Measurements from ENCODE around the gene MAB21L3. TPM values are rescaled to one million over a fixed set of nuclear protein-coding genes. Genes with fewer than 3 reads are reported as not detected.

MAB21L3 gene
- total RNA-seq, 1 donor from 2014 or later: 0.34 TPM

DNA sequence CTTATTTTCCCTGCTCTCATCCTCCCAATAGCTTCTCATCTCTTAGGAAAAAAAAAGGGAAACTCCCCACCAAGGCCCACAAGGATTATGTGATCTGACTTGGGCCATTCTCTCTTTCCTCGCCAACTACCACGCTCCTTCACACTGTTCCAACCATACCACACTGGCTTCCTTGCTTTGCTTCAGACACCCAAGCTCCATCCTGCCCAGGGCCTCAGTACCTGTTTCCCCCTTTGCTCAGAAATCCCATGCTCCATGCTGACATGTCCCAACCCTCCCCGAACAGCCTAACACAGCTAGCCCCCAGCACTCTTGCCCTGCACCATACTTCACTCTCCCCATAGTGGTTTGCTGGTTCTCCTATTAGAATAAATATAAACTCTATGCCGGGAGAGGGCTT lies 39.2 kb downstream of the MAB21L3 start:
- H3K36me3 ChIP-seq (ENCODE audit: insufficient read depth, low read length): no peaks in the 10 kb centered on the region
- Mint-ChIP-seq H3K9me3 (ENCODE audit: unreplicated experiment) (peaks cover 5% of the 10 kb centered on the region), H3K4me3 (ENCODE audit: unreplicated experiment) (no peak overlapping the region), H3K27ac (ENCODE audit: unreplicated experiment) (no peak overlapping the region), H3K36me3 (ENCODE audit: low read depth, unreplicated experiment) (peaks cover 1% of the 10 kb centered on the region), H3K27me3 (ENCODE audit: low read depth, unreplicated experiment) (no peaks in the 10 kb centered on the region), H3K4me1 (ENCODE audit: low read depth, unreplicated experiment) (peaks cover 41% of the 10 kb centered on the region)
- no peak for FAIRE-seq
- H3K4me1 ChIP-seq (ENCODE audit: insufficient read depth, low read length): no peaks in the 10 kb centered on the region
- no peak overlapping the region for H3K27ac ChIP-seq (ENCODE audit: low read depth, low read length)
- H3K4me2 ChIP-seq (ENCODE audit: low read length): no peak overlapping the region
- TF ChIP-seq EZH2 (IDR thresholded peaks at IDR 0.05; ENCODE audit: insufficient read depth, low read length): no peak
- TF ChIP-seq, protein P1, sequence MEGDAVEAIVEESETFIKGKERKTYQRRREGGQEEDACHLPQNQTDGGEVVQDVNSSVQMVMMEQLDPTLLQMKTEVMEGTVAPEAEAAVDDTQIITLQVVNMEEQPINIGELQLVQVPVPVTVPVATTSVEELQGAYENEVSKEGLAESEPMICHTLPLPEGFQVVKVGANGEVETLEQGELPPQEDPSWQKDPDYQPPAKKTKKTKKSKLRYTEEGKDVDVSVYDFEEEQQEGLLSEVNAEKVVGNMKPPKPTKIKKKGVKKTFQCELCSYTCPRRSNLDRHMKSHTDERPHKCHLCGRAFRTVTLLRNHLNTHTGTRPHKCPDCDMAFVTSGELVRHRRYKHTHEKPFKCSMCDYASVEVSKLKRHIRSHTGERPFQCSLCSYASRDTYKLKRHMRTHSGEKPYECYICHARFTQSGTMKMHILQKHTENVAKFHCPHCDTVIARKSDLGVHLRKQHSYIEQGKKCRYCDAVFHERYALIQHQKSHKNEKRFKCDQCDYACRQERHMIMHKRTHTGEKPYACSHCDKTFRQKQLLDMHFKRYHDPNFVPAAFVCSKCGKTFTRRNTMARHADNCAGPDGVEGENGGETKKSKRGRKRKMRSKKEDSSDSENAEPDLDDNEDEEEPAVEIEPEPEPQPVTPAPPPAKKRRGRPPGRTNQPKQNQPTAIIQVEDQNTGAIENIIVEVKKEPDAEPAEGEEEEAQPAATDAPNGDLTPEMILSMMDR (IDR thresholded peaks at IDR 0.05; ENCODE audit: insufficient read depth, low read depth, low read length): no peak
- no peak overlapping the region for H3K9ac ChIP-seq (ENCODE audit: low read length)
- no peak overlapping the region for H2AFZ ChIP-seq (ENCODE audit: low read depth, low read length)
- no peaks in the 10 kb centered on the region for H3K79me2 ChIP-seq (ENCODE audit: insufficient read depth, low read length)
- no peaks in the 10 kb centered on the region for H3K9me3 ChIP-seq (ENCODE audit: insufficient read depth, low read depth, low read length)
- no peaks in the 10 kb centered on the region for H4K20me1 ChIP-seq (ENCODE audit: insufficient read depth, low read length)
- peaks cover 10% of the 10 kb centered on the region for H3K27me3 ChIP-seq (ENCODE audit: insufficient read depth, low read length)
- no peak overlapping the region for H3K4me3 ChIP-seq (ENCODE audit: insufficient read depth, low read depth, low read length)
- DNase-seq (ENCODE audit: low read depth): no peak

GRCh38 chr1:116151739-116152576 lies 40.8 kb downstream of the MAB21L3 start:
- no peak overlapping the region for H3K27ac ChIP-seq (ENCODE audit: low read depth, low read length)
- H3K9ac ChIP-seq (ENCODE audit: low read length): peak overlapping the region; percentile 60
- Mint-ChIP-seq H3K4me1 (ENCODE audit: low read depth, unreplicated experiment) (peaks cover 40% of the 10 kb centered on the region), H3K9me3 (ENCODE audit: unreplicated experiment) (peaks cover 5% of the 10 kb centered on the region), H3K4me3 (ENCODE audit: unreplicated experiment) (no peak overlapping the region), H3K36me3 (ENCODE audit: low read depth, unreplicated experiment) (peaks cover 1% of the 10 kb centered on the region), H3K27me3 (ENCODE audit: low read depth, unreplicated experiment) (no peaks in the 10 kb centered on the region), H3K27ac (ENCODE audit: unreplicated experiment) (peak overlapping the region; percentile 93)
- H3K9me3 ChIP-seq (ENCODE audit: insufficient read depth, low read depth, low read length): no peaks in the 10 kb centered on the region
- H3K4me3 ChIP-seq (ENCODE audit: insufficient read depth, low read depth, low read length): peak overlapping the region; percentile 54
- H4K20me1 ChIP-seq (ENCODE audit: insufficient read depth, low read length): no peaks in the 10 kb centered on the region
- H3K4me1 ChIP-seq (ENCODE audit: insufficient read depth, low read length): no peaks in the 10 kb centered on the region
- peak; percentile 57 for DNase-seq (ENCODE audit: low read depth)
- TF ChIP-seq, protein P1 (IDR thresholded peaks at IDR 0.05; ENCODE audit: insufficient read depth, low read depth, low read length): peak; percentile 47
- TF ChIP-seq EZH2 (IDR thresholded peaks at IDR 0.05; ENCODE audit: insufficient read depth, low read length): no peak
- peak overlapping the region; percentile 90 for H3K4me2 ChIP-seq (ENCODE audit: low read length)
- peaks cover 20% of the 10 kb centered on the region for H3K27me3 ChIP-seq (ENCODE audit: insufficient read depth, low read length)
- H3K79me2 ChIP-seq (ENCODE audit: insufficient read depth, low read length): no peaks in the 10 kb centered on the region
- H2AFZ ChIP-seq (ENCODE audit: low read depth, low read length): peak overlapping the region; percentile 76
- FAIRE-seq: no peak
- no peaks in the 10 kb centered on the region for H3K36me3 ChIP-seq (ENCODE audit: insufficient read depth, low read length)

GRCh38 chr1:116152577-116152943 lies 41.4 kb downstream of the MAB21L3 start:
- Histone ChIP-seq H3K4me2 (ENCODE audit: low read length) (peak overlapping the region; percentile 90), H3K27me3 (ENCODE audit: insufficient read depth, low read length) (peaks cover 23% of the 10 kb centered on the region), H3K36me3 (ENCODE audit: insufficient read depth, low read length) (no peaks in the 10 kb centered on the region), H4K20me1 (ENCODE audit: insufficient read depth, low read length) (no peaks in the 10 kb centered on the region), H3K9me3 (ENCODE audit: insufficient read depth, low read depth, low read length) (no peaks in the 10 kb centered on the region), H2AFZ (ENCODE audit: low read depth, low read length) (peak overlapping the region; percentile 76), H3K27ac (ENCODE audit: low read depth, low read length) (no peak overlapping the region), H3K4me3 (ENCODE audit: insufficient read depth, low read depth, low read length) (peak overlapping the region; percentile 54), H3K9ac (ENCODE audit: low read length) (peak overlapping the region; percentile 60), H3K4me1 (ENCODE audit: insufficient read depth, low read length) (no peaks in the 10 kb centered on the region), H3K79me2 (ENCODE audit: insufficient read depth, low read length) (no peaks in the 10 kb centered on the region)
- no peak overlapping the region for H3K4me3 Mint-ChIP-seq (ENCODE audit: unreplicated experiment)
- no peaks in the 10 kb centered on the region for H3K27me3 Mint-ChIP-seq (ENCODE audit: low read depth, unreplicated experiment)
- H3K36me3 Mint-ChIP-seq (ENCODE audit: low read depth, unreplicated experiment): peaks cover 1% of the 10 kb centered on the region
- DNase-seq (ENCODE audit: low read depth) (no peak), FAIRE-seq (no peak)
- TF ChIP-seq EZH2 (IDR thresholded peaks at IDR 0.05; ENCODE audit: insufficient read depth, low read length): no peak
- TF ChIP-seq, protein P1 (IDR thresholded peaks at IDR 0.05; ENCODE audit: insufficient read depth, low read depth, low read length): no peak
- no peak overlapping the region for H3K27ac Mint-ChIP-seq (ENCODE audit: unreplicated experiment)
- H3K9me3 Mint-ChIP-seq (ENCODE audit: unreplicated experiment): peaks cover 2% of the 10 kb centered on the region
- peaks cover 34% of the 10 kb centered on the region for H3K4me1 Mint-ChIP-seq (ENCODE audit: low read depth, unreplicated experiment)
